Measurements from ENCODE around the gene SFRP5. TPM values are rescaled to one million over a fixed set of nuclear protein-coding genes. Genes with fewer than 3 reads are reported as not detected.

SFRP5 gene
- under 0.01 TPM in 1 of 2 replicates, not detected in the other for total RNA-seq (2012; rRNA removed)

- H3K9ac ChIP-seq (ENCODE audit: low read depth, low read length), result no peak within 1 kb of the TSS
- H3K27me3 ChIP-seq (ENCODE audit: control insufficient read depth, insufficient read depth, low read length), result peaks cover 57% of the 10 kb centered on the region
- peak within 1 kb of the TSS; percentile 77 for H3K4me2 ChIP-seq (ENCODE audit: low read length)
- H3K9me3 ChIP-seq (replicated peaks; ENCODE audit: low read length), result no peaks in the 10 kb centered on the region
- H3K4me1 ChIP-seq (ENCODE audit: control insufficient read depth, insufficient read depth, low read length), result no peaks in the 10 kb centered on the region
- peak within 1 kb of the TSS; percentile 59 for H3K4me3 ChIP-seq (ENCODE audit: low read length)
- no peaks in the 10 kb centered on the region for H3K36me3 ChIP-seq (ENCODE audit: insufficient read depth, low read length)
Measured at GRCh38 chr10:97771913-97772823, at the start of gene SFRP5. Gene SFRP5 (minus strand): TSS chr10:97771999. CDS start chr10:97771833, 166 bp downstream.

GRCh38 chr10:97820096-97820704 is 48.4 kb upstream of the SFRP5 start:
- Histone ChIP-seq H3K4me3 (ENCODE audit: low read length) (no peak overlapping the region), H3K9ac (ENCODE audit: low read depth, low read length) (no peak overlapping the region), H3K9me3 (replicated peaks; ENCODE audit: low read length) (no peaks in the 10 kb centered on the region), H3K4me1 (ENCODE audit: control insufficient read depth, insufficient read depth, low read length) (no peaks in the 10 kb centered on the region), H3K36me3 (ENCODE audit: insufficient read depth, low read length) (no peaks in the 10 kb centered on the region), H3K4me2 (ENCODE audit: low read length) (no peak overlapping the region), H3K27me3 (ENCODE audit: control insufficient read depth, insufficient read depth, low read length) (peaks cover 54% of the 10 kb centered on the region)

DNA sequence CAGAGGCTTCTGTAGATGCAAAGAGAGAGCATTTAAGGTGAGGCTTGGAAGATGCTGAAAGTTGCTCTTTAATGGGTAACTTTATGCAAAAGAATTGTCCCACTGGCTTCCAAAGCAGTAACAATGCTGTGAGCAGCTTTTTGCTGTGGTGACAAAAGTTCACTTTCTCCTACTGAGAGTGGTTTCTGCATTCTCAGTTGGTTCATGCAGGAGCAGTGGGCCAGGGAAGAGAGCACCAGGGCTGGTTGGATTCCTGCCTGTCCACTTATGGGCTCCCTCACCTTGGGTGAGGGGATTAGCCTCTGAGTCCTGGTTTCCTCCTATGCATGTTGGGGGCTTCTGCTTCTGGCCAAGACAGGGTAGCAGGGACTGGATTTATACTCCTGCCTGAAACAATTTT is 46.8 kb upstream of the SFRP5 start:
- peaks cover 53% of the 10 kb centered on the region for H3K27me3 ChIP-seq (ENCODE audit: control insufficient read depth, insufficient read depth, low read length)
- H3K9me3 ChIP-seq (replicated peaks; ENCODE audit: low read length), result no peaks in the 10 kb centered on the region
- no peaks in the 10 kb centered on the region for H3K36me3 ChIP-seq (ENCODE audit: insufficient read depth, low read length)
- no peaks in the 10 kb centered on the region for H3K4me1 ChIP-seq (ENCODE audit: control insufficient read depth, insufficient read depth, low read length)
- H3K4me2 ChIP-seq (ENCODE audit: low read length), result no peak overlapping the region
- no peak overlapping the region for H3K9ac ChIP-seq (ENCODE audit: low read depth, low read length)
- H3K4me3 ChIP-seq (ENCODE audit: low read length), result no peak overlapping the region

- H3K4me2 ChIP-seq (ENCODE audit: low read length), result no peak overlapping the region
- no peaks in the 10 kb centered on the region for H3K9me3 ChIP-seq (replicated peaks; ENCODE audit: low read length)
- H3K4me1 ChIP-seq (ENCODE audit: control insufficient read depth, insufficient read depth, low read length), result peaks cover 7% of the 10 kb centered on the region
- peaks cover 51% of the 10 kb centered on the region for H3K27me3 ChIP-seq (ENCODE audit: control insufficient read depth, insufficient read depth, low read length)
- no peaks in the 10 kb centered on the region for H3K36me3 ChIP-seq (ENCODE audit: insufficient read depth, low read length)
- H3K4me3 ChIP-seq (ENCODE audit: low read length), result no peak overlapping the region
- no peak overlapping the region for H3K9ac ChIP-seq (ENCODE audit: low read depth, low read length)
Measured at GRCh38 chr10:97816609-97817008, 44.8 kb upstream of the SFRP5 start.

GRCh38 chr10:97814996-97815395 is 43.2 kb upstream of the SFRP5 start:
- Histone ChIP-seq H3K27me3 (ENCODE audit: control insufficient read depth, insufficient read depth, low read length) (peaks cover 60% of the 10 kb centered on the region), H3K36me3 (ENCODE audit: insufficient read depth, low read length) (no peaks in the 10 kb centered on the region), H3K4me3 (ENCODE audit: low read length) (no peak overlapping the region), H3K9me3 (replicated peaks; ENCODE audit: low read length) (no peaks in the 10 kb centered on the region), H3K4me1 (ENCODE audit: control insufficient read depth, insufficient read depth, low read length) (peaks cover 7% of the 10 kb centered on the region), H3K4me2 (ENCODE audit: low read length) (no peak overlapping the region), H3K9ac (ENCODE audit: low read depth, low read length) (no peak overlapping the region)

DNA sequence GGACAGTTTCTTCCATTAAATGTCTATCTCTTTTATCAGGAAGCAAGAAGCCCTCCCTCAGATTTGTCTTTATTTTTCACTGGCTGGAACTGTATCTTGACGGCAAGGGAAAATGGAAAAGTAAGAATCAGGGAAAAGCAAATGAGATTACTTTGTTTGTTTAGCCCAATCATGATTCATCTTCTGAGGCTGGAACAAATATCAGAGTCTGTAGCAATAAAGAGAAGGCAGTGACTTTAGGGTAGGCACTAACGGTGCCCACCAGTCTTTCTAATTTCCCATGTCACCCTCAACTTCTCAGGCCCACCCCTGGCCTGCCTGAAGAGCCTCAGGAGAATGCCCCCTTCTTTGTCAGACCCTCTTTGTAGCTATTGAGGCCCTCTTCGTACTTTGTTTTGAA is 41.5 kb upstream of the SFRP5 start:
- H3K4me3 ChIP-seq (ENCODE audit: low read length), result no peak overlapping the region
- no peaks in the 10 kb centered on the region for H3K36me3 ChIP-seq (ENCODE audit: insufficient read depth, low read length)
- no peak overlapping the region for H3K4me2 ChIP-seq (ENCODE audit: low read length)
- no peak overlapping the region for H3K9ac ChIP-seq (ENCODE audit: low read depth, low read length)
- H3K27me3 ChIP-seq (ENCODE audit: control insufficient read depth, insufficient read depth, low read length), result peaks cover 55% of the 10 kb centered on the region
- H3K9me3 ChIP-seq (replicated peaks; ENCODE audit: low read length), result no peaks in the 10 kb centered on the region
- peaks cover 7% of the 10 kb centered on the region for H3K4me1 ChIP-seq (ENCODE audit: control insufficient read depth, insufficient read depth, low read length)

DNA sequence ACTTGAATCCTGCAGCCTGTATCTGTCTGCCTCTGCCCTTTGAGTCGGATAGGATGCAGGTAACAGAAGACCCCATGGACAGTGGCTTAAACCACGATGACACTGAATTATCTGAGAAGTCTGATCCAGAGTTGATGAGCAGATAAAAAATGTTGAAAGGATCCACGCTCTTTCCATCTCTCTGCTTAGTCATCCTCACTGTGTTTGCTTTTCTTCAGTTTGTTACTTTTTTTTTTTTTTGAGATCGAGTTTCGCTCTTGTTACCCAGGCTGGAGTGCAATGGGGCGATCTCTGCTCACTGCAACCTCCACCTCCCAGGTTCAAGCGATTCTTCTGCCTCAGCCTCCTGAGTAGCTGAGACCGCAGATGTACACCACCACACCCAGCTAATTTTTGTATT is 40.9 kb upstream of the SFRP5 start:
- H3K9ac ChIP-seq (ENCODE audit: low read depth, low read length), result no peak overlapping the region
- no peak overlapping the region for H3K4me2 ChIP-seq (ENCODE audit: low read length)
- peaks cover 48% of the 10 kb centered on the region for H3K27me3 ChIP-seq (ENCODE audit: control insufficient read depth, insufficient read depth, low read length)
- H3K4me1 ChIP-seq (ENCODE audit: control insufficient read depth, insufficient read depth, low read length), result peaks cover 7% of the 10 kb centered on the region
- H3K9me3 ChIP-seq (replicated peaks; ENCODE audit: low read length), result no peaks in the 10 kb centered on the region
- H3K36me3 ChIP-seq (ENCODE audit: insufficient read depth, low read length), result no peaks in the 10 kb centered on the region
- H3K4me3 ChIP-seq (ENCODE audit: low read length), result no peak overlapping the region

DNA sequence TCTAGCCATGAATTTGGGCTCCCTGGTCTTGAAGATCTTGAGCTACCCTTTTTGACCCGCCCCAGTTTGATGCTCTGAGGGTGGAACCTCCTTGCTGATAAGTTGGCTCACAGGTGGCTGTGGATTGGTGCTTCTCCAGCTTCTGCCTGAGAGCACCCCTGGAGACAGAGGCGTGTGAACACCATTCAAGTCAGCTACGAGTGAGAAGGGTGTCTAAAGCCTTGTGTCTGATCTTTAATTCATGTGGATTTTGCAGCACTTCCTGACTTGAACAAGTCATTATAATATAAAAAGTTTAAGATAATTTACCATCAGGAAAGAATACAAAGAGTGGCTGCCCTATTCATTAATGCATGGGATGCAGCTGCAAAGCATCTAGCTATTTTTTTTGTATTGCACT is 40.2 kb upstream of the SFRP5 start:
- Histone ChIP-seq H3K4me3 (ENCODE audit: low read length) (no peak overlapping the region), H3K9me3 (replicated peaks; ENCODE audit: low read length) (no peaks in the 10 kb centered on the region)

GRCh38 chr10:97810446-97810845 is 38.6 kb upstream of the SFRP5 start:
- Histone ChIP-seq H3K27me3 (ENCODE audit: control insufficient read depth, insufficient read depth, low read length) (peaks cover 27% of the 10 kb centered on the region), H3K9me3 (replicated peaks; ENCODE audit: low read length) (no peaks in the 10 kb centered on the region), H3K36me3 (ENCODE audit: insufficient read depth, low read length) (no peaks in the 10 kb centered on the region), H3K4me1 (ENCODE audit: control insufficient read depth, insufficient read depth, low read length) (peaks cover 7% of the 10 kb centered on the region), H3K9ac (ENCODE audit: low read depth, low read length) (no peak overlapping the region), H3K4me2 (ENCODE audit: low read length) (no peak overlapping the region), H3K4me3 (ENCODE audit: low read length) (no peak overlapping the region)

More for the DNA sequence above, 40.2 kb upstream of the SFRP5 start:
- H3K4me1 ChIP-seq (ENCODE audit: control insufficient read depth, insufficient read depth, low read length), result peaks cover 7% of the 10 kb centered on the region
- H3K9ac ChIP-seq (ENCODE audit: low read depth, low read length), result no peak overlapping the region
- H3K27me3 ChIP-seq (ENCODE audit: control insufficient read depth, insufficient read depth, low read length), result peaks cover 42% of the 10 kb centered on the region
- no peaks in the 10 kb centered on the region for H3K36me3 ChIP-seq (ENCODE audit: insufficient read depth, low read length)
- no peak overlapping the region for H3K4me2 ChIP-seq (ENCODE audit: low read length)

- no peak overlapping the region for H3K4me3 ChIP-seq (ENCODE audit: low read length)
- no peaks in the 10 kb centered on the region for H3K9me3 ChIP-seq (replicated peaks; ENCODE audit: low read length)
- peaks cover 32% of the 10 kb centered on the region for H3K27me3 ChIP-seq (ENCODE audit: control insufficient read depth, insufficient read depth, low read length)
Measured at GRCh38 chr10:97805949-97806348, 34.1 kb upstream of the SFRP5 start.

GRCh38 chr10:97805096-97805884 is 33.5 kb upstream of the SFRP5 start:
- Histone ChIP-seq H3K36me3 (ENCODE audit: insufficient read depth, low read length) (no peaks in the 10 kb centered on the region), H3K4me2 (ENCODE audit: low read length) (no peak overlapping the region), H3K9ac (ENCODE audit: low read depth, low read length) (no peak overlapping the region), H3K4me1 (ENCODE audit: control insufficient read depth, insufficient read depth, low read length) (no peaks in the 10 kb centered on the region), H3K9me3 (replicated peaks; ENCODE audit: low read length) (no peaks in the 10 kb centered on the region), H3K4me3 (ENCODE audit: low read length) (no peak overlapping the region), H3K27me3 (ENCODE audit: control insufficient read depth, insufficient read depth, low read length) (peaks cover 34% of the 10 kb centered on the region)

More at GRCh38 chr10:97805949-97806348, 34.1 kb upstream of the SFRP5 start:
- H3K4me2 ChIP-seq (ENCODE audit: low read length), result no peak overlapping the region
- no peaks in the 10 kb centered on the region for H3K4me1 ChIP-seq (ENCODE audit: control insufficient read depth, insufficient read depth, low read length)
- no peaks in the 10 kb centered on the region for H3K36me3 ChIP-seq (ENCODE audit: insufficient read depth, low read length)
- H3K9ac ChIP-seq (ENCODE audit: low read depth, low read length), result no peak overlapping the region
